ENCODE results near the gene TMIE. TPM values are rescaled to one million over a fixed set of nuclear protein-coding genes. Genes with fewer than 3 reads are reported as not detected.

Gene TMIE
- total and polyA plus RNA-seq, 2 donors (not counting 1 experiment from before 2014, with no cell fraction given): 0.27 to 2.0 TPM

DNA sequence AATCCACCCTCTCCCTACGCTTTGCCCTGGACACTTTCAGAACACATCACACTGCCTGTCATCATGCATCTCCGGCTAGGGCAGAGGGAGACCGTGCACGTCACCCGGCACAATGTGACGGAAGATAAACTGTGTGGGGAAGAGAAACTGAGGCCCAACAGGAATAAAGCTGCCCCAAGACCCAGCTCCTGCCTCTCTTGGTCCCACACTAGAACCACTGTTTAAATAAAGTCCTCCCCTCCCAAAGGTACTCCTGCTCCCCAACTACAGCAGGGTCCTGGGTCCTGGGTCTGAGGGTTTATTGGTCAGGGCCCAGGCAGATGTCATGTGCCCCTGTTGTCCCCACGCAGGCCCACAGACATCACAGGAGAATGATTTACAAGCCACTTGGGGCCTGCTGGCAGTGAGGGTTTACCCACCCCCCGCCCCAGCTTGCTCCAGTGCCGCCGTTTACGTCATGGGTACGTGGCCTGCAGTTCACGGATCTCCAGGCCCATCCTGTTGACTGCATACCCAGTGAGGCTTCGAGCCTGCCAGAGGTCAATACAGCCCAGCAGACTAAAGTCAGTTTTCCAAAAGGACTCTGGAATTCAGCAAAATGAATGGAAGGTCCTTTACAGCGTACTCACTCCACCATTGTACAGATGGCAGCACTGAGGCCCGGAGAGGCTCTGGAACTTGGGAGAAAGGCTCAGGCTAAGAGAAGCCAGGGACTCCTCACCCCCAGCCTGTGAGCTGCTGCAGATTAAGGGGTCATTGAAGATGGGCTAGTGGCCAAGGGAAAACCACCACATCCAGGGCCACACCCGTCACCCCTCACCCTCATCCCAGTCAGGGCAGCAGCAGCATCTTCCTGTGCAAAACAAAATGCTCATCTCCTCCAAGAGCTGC lies 30.9 kb upstream of the TMIE start:
- Histone ChIP-seq H3K79me2 (ENCODE audit: control insufficient read depth, insufficient read depth, low read length) (no peaks in the 10 kb centered on the region), H4K20me1 (ENCODE audit: control insufficient read depth, extremely low read depth, insufficient read depth, low read length) (no peaks in the 10 kb centered on the region), H3K9ac (ENCODE audit: insufficient read depth, low read length) (no peak overlapping the region), H2AFZ (ENCODE audit: low read length) (no peak overlapping the region), H3K27ac (ENCODE audit: insufficient read depth, low read length) (no peak overlapping the region), H3K27me3 (ENCODE audit: control insufficient read depth, insufficient read depth, low read length) (no peaks in the 10 kb centered on the region), H3K36me3 (ENCODE audit: control insufficient read depth, insufficient read depth, low read length) (no peaks in the 10 kb centered on the region), H3K4me1 (ENCODE audit: control insufficient read depth, extremely low read depth, insufficient read depth, low read length) (no peaks in the 10 kb centered on the region), H3K9me3 (ENCODE audit: control insufficient read depth, insufficient read depth, low read depth, low read length) (no peaks in the 10 kb centered on the region), H3K4me3 (replicated peaks in 1 of 4; ENCODE audit: control extremely low read depth in 1 of 4, insufficient read depth in 1 of 4, low read depth in 3 of 4, low read length in 4 of 4) (no peak overlapping the region), H3K4me2 (ENCODE audit: extremely low read depth, insufficient read depth, low read length) (no peak overlapping the region)
- no peak for TF ChIP-seq CTCF (conservative IDR thresholded peaks at IDR 0.05 in 1 of 2, IDR thresholded peaks at IDR 0.05 in 1 of 2; ENCODE audit: low read depth in 1 of 2, low read length in 2 of 2)
- no peak for TF ChIP-seq EZH2 (IDR thresholded peaks at IDR 0.05; ENCODE audit: low read length, missing control alignments)
- DNase-seq (ENCODE audit: low read depth in 2 of 2): no peak

- TF ChIP-seq EZH2 (IDR thresholded peaks at IDR 0.05; ENCODE audit: low read length, missing control alignments) (no peak), CTCF (conservative IDR thresholded peaks at IDR 0.05 in 1 of 2, IDR thresholded peaks at IDR 0.05 in 1 of 2; ENCODE audit: low read depth in 1 of 2, low read length in 2 of 2) (no peak)
- Histone ChIP-seq H3K4me1 (ENCODE audit: control insufficient read depth, extremely low read depth, insufficient read depth, low read length) (peaks cover 4% of the 10 kb centered on the region), H3K36me3 (ENCODE audit: control insufficient read depth, insufficient read depth, low read length) (no peaks in the 10 kb centered on the region), H3K4me2 (ENCODE audit: extremely low read depth, insufficient read depth, low read length) (no peak overlapping the region), H3K27me3 (ENCODE audit: control insufficient read depth, insufficient read depth, low read length) (no peaks in the 10 kb centered on the region), H3K9ac (ENCODE audit: insufficient read depth, low read length) (no peak overlapping the region), H2AFZ (ENCODE audit: low read length) (no peak overlapping the region), H3K27ac (ENCODE audit: insufficient read depth, low read length) (no peak overlapping the region), H4K20me1 (ENCODE audit: control insufficient read depth, extremely low read depth, insufficient read depth, low read length) (no peaks in the 10 kb centered on the region), H3K79me2 (ENCODE audit: control insufficient read depth, insufficient read depth, low read length) (no peaks in the 10 kb centered on the region), H3K4me3 (replicated peaks in 1 of 4; ENCODE audit: control extremely low read depth in 1 of 4, insufficient read depth in 1 of 4, low read depth in 3 of 4, low read length in 4 of 4) (no peak overlapping the region), H3K9me3 (ENCODE audit: control insufficient read depth, insufficient read depth, low read depth, low read length) (no peaks in the 10 kb centered on the region)
- no peak for DNase-seq (ENCODE audit: low read depth in 2 of 2)
Measured at GRCh38 chr3:46670891-46671427, 30.2 kb upstream of the TMIE start.

DNA sequence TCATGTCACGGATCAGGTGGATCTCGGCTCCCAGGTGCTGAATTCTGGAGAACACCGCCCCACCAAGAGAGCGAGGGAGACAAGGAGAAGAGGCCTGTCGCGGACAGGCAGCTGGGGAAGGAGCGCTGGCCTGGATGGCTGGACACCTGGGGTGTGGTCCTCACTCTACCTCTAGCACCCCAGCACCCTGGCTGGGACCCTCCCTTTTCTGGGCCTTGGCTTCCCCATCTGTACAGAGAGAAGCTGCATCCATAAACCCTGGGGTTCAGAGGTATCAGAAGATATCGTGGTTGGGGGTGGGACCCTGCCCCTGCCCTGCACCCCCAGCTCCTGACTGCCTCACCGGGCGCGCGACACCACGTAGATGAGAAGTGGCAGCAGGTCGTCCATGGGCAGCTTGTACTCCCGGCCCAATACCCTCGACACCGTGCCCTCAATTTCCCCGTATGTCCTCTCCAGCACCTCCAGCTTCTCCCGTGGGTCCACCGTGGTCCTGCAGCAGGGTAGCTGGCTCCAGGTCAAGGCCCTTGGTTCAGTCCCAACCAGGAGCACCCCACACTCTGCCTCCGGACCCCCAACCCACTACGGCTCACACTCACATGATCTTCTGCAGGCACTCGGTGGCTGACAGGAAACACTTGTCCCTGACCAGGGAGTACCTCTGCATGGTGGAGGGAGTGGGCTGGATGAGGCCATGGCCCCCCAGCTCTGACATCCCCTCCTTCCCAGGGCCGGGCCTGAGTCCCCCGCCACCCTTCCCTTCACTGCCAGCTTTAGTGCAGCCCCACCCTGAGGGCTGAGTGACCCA lies 29.4 kb upstream of the TMIE start:
- H4K20me1 ChIP-seq (ENCODE audit: control insufficient read depth, extremely low read depth, insufficient read depth, low read length): no peaks in the 10 kb centered on the region

More for the DNA sequence above, 29.4 kb upstream of the TMIE start:
- Histone ChIP-seq H3K9ac (ENCODE audit: insufficient read depth, low read length) (no peak overlapping the region), H3K27ac (ENCODE audit: insufficient read depth, low read length) (no peak overlapping the region), H3K79me2 (ENCODE audit: control insufficient read depth, insufficient read depth, low read length) (no peaks in the 10 kb centered on the region), H3K36me3 (ENCODE audit: control insufficient read depth, insufficient read depth, low read length) (no peaks in the 10 kb centered on the region), H3K4me2 (ENCODE audit: extremely low read depth, insufficient read depth, low read length) (no peak overlapping the region), H3K4me3 (replicated peaks in 1 of 4; ENCODE audit: control extremely low read depth in 1 of 4, insufficient read depth in 1 of 4, low read depth in 3 of 4, low read length in 4 of 4) (no peak overlapping the region), H3K27me3 (ENCODE audit: control insufficient read depth, insufficient read depth, low read length) (no peaks in the 10 kb centered on the region), H3K9me3 (ENCODE audit: control insufficient read depth, insufficient read depth, low read depth, low read length) (no peaks in the 10 kb centered on the region), H2AFZ (ENCODE audit: low read length) (no peak overlapping the region), H3K4me1 (ENCODE audit: control insufficient read depth, extremely low read depth, insufficient read depth, low read length) (peaks cover 4% of the 10 kb centered on the region)
- TF ChIP-seq EZH2 (IDR thresholded peaks at IDR 0.05; ENCODE audit: low read length, missing control alignments) (no peak), CTCF (conservative IDR thresholded peaks at IDR 0.05 in 1 of 2, IDR thresholded peaks at IDR 0.05 in 1 of 2; ENCODE audit: low read depth in 1 of 2, low read length in 2 of 2) (no peak)
- DNase-seq (ENCODE audit: low read depth in 2 of 2): no peak

Measured in fibroblast of lung (primary cell).